Liver (tissue), 3 donors: Measurements from ENCODE around the gene GDF10.

Experiments
- CTCF ChIP-seq: fragments of 150-350 bp; IDR thresholded peaks from 2 replicates; pipeline ENCODE4 v1.5.1; 2017; ENCODE audit warnings: improper control_type of control experiment, low read depth, low read length; ENCODE audit not compliant: missing input control
- RAD21 ChIP-seq, 2 donors: IDR thresholded peaks; 2 replicates each; pipeline ENCODE4 v1.6.1; 2016; ENCODE audit warnings: antibody characterized with exemption in 2 of 2, mild to moderate bottlenecking in 2 of 2
- SP1 ChIP-seq: IDR thresholded peaks from 2 replicates; pipeline ENCODE4 v1.6.1; 2018; ENCODE audit warnings: antibody characterized with exemption, mild to moderate bottlenecking
- YY1 ChIP-seq: IDR thresholded peaks from 2 replicates; pipeline ENCODE4 v1.6.1; 2016; ENCODE audit warnings: antibody characterized with exemption, mild to moderate bottlenecking
- TF ChIP-seq, protein P1 (sequence below): IDR thresholded peaks from 2 replicates; pipeline ENCODE4 v1.6.1; 2016; ENCODE audit warnings: antibody characterized with exemption, mild to moderate bottlenecking
- donor health status: healthy.
- donor health status: healthy.

- TF ChIP-seq CTCF (no peak), RAD21 (IDR thresholded peaks at IDR 0.05) (no peak), YY1 (no peak), SP1 (no peak)
- TF ChIP-seq, protein P1, sequence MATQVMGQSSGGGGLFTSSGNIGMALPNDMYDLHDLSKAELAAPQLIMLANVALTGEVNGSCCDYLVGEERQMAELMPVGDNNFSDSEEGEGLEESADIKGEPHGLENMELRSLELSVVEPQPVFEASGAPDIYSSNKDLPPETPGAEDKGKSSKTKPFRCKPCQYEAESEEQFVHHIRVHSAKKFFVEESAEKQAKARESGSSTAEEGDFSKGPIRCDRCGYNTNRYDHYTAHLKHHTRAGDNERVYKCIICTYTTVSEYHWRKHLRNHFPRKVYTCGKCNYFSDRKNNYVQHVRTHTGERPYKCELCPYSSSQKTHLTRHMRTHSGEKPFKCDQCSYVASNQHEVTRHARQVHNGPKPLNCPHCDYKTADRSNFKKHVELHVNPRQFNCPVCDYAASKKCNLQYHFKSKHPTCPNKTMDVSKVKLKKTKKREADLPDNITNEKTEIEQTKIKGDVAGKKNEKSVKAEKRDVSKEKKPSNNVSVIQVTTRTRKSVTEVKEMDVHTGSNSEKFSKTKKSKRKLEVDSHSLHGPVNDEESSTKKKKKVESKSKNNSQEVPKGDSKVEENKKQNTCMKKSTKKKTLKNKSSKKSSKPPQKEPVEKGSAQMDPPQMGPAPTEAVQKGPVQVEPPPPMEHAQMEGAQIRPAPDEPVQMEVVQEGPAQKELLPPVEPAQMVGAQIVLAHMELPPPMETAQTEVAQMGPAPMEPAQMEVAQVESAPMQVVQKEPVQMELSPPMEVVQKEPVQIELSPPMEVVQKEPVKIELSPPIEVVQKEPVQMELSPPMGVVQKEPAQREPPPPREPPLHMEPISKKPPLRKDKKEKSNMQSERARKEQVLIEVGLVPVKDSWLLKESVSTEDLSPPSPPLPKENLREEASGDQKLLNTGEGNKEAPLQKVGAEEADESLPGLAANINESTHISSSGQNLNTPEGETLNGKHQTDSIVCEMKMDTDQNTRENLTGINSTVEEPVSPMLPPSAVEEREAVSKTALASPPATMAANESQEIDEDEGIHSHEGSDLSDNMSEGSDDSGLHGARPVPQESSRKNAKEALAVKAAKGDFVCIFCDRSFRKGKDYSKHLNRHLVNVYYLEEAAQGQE, result no peak
Observed at GRCh38 chr10:47301833-47302232, 1.8 kb downstream of the GDF10 start.
